GM21526 (cell line): ENCODE data around the gene ITPRIP.

Source experiments
- ATAC-seq: cut with Tn5 transposase; IDR thresholded peaks from one replicate; pipeline ENCODE4 v1.9.1; 2021; ENCODE audit warnings: moderate library complexity; ENCODE audit not compliant: unreplicated experiment, low FRiP score

Gene ITPRIP

GRCh38 chr10:104311184-104311720 lies 27.0 kb downstream of the ITPRIP start:
- no peak for ATAC-seq

GRCh38 chr10:104309980-104310978 lies 28.0 kb downstream of the ITPRIP start:
- ATAC-seq = no peak

DNA sequence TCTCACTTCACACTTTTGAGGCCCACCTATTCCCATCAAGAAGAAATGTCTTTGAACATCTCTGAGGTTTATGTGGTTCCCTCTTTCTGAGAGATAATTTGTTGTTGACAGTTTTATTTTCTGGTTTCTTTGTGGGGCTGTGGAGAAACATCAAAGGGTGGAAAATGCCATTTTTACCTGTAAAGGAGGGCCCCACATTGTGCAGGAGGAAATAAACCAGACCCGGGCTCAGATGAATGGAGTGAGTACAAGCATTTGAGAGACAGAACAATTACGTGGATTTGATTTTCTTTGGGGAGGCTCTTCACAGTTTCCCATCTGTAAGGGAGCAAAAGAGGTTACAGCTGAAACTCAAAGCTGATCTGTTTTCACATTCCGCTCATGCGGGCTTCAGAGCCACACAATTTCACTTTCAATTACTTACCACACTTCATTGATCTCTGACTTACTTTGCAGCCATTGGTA lies 29.8 kb downstream of the ITPRIP start:
- ATAC-seq = peak; percentile 71

DNA sequence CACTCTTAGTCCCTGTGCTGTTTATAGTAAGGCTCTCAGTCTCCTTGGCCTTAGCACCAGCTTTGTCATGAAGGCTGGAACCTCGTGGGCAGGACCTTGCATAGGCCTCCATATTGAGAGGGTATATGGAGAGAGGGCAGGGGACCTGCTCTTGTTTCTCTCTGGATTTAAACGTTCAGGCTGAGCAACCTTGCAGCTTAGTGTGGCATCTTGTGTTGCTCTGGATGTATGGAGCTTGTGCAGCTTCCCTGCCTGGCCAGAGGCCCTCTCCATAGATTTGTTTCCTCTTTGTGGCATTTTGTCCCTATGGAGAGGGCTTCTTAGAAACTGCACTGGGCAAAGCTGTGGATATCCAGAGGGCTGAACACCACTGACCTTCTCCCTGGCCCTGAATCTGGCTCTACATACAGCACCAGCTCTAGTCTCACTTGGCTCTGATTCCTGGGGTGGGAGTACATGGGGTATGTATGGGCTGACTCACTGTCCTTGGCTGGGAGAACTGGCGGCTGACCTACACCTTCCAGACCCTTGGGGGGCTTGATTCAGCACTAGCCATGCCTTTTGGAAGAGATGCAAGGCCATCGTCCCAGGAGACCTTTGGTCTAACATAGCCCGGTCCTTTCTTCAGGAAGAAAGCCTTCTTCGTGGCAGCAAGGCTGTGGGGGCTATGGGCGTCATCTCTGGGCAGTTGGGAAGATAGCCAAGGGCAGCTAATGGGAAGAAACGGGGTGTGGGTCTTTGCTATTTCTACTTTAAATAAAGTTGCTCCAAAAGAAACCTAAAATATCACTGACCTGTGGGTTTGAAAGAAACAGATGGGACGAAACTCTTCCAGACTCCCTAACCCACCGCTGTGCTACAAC lies 30.5 kb downstream of the ITPRIP start:
- no peak for ATAC-seq

GRCh38 chr10:104306897-104307296 lies 31.4 kb downstream of the ITPRIP start:
- no peak for ATAC-seq

GRCh38 chr10:104304927-104305326 lies 33.3 kb downstream of the ITPRIP start:
- no peak for ATAC-seq

DNA sequence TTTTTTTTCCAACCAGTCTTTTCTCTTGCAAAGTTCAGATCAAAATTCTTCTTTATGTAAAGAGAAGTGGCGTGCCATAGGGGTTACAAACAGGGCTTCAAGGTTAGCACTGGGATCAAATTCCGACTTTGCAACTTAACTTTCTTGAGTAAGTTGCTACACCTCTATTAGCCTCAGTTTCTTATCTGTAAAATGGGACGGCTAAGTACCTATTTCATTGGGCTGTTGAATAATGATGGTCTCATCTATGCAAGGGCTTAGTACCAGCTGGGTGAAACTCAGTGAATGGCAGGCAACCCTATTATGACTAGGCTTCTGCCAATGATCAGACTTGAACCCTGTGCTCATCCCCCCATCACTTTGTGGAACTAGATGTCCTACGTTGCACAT lies 33.9 kb downstream of the ITPRIP start:
- ATAC-seq = no peak

GRCh38 chr10:104303594-104304355 lies 34.5 kb downstream of the ITPRIP start:
- no peak for ATAC-seq

DNA sequence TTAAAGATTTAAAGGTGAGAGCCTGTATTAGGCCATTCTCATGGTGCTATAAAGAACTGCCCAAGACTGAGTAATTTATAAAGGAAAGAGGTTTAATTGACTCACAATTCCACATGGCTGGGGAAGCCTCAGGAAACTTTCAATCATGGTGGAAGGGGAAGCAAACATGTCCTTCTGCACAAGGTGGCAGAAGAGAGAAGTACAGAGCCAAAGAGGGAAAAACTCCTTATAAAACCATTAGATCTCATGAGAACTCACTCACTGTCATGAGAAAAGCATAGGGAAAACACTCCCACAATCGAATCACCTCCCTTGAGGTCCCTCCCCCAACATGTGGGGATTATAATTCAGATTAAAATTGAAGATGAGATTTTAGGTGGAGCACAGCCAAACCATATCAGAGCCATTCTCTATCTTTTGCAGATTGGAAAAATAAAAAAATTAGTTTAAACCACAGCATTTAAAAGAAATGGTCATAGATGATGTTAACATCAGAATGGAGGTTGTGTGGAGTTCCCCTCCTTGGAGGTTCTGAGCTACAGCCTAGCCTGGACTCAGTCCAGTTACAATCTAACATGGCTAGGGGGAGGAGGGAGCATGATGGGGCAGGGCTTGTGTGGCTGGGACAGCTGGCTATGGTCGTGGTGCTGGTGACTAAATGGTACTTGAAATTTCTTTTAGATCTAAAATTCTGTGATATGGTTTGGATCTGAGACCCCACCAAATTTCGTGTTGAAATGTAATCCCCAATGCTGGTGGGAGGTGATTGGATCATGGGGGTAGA lies 36.2 kb downstream of the ITPRIP start:
- ATAC-seq = no peak

GRCh38 chr10:104300736-104301292 lies 37.5 kb downstream of the ITPRIP start:
- no peak for ATAC-seq

GRCh38 chr10:104300002-104300735 lies 38.1 kb downstream of the ITPRIP start:
- ATAC-seq = no peak

DNA sequence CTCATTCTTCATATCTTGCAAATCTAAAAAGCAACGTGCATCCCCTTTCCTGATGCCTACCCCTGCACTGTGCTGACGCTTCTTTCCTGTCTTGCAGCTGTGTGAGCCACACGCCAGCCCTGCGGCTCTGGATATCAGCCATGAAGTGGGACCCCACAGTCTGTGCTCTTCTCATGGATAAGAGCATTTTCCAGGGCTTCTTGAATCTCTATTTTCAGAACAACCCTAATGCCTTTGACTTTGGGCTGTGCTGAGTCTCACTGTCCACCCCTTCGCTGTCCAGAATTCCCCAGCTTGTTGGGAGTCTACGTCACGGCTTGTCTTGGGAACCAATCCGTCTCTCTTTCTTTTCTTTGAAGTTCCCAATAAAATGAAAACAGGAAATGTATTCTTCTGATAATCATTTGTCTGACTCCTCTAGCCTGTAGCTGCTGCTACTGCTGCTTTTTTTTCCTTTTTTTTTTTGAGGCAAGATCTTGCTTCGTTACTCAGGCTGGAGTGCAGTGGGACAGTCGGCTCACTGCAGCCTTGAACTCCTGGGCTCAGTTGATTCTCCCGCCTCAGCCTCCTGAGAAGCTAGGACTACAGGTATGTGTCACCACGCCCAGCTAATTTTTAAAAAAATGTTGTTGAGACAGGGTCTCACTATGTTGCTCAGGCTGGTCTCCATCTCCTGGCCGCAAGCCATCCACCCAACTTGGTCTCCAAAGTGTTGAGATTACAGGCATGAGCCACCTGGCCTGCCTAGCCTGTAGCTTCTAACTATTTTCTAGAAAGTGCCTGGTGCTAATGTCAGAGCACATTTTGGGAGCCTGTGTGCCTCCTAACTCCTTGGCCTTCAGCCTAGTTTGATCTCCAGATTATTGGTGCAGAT lies 39.0 kb downstream of the ITPRIP start:
- ATAC-seq = no peak

DNA sequence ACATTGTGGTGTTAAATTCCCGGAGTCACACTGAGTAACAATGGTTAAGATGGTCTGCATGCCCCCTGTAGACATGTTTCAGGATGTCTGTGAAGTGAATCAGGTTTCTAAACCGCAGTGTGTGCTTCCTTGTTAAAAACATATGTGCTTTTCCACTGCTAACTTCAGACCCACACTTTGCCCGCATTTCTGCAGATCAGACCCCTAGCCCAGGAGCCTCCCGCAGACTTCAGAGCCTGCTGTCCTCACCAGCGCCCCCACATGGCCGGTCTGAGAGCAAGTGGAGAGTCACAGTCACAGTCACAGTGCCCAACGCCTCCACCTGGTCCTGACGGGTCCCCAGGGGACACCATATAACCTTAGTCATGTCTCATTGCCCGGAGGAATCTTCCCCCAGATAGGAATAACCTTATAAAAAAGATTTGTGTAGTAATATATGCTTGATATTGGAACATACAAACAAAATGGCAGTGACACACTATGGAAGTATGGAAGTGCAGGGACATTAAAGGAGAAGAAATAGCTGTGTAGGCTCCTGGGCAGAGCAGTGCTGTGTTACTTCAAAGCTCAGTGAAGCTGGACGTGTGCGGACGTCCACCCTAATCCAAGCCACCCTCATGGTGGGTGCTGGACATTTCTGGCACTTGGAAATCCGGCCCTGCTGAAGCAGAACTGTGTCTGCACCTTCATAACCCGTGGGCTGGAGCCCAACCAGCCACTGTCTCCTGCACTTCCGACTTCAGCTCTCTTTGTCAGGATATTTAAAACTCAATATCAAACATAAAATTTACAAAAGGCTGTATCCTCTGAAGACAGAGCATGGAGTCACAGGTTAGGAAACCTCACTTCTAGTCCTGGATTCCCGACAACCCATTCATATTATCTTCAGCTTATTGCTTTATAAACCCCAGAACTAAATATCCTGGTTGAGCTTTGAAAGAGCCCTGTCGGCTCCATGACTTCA lies 40.3 kb downstream of the ITPRIP start:
- ATAC-seq = peak; percentile 47

GRCh38 chr10:104296687-104297436 lies 41.4 kb downstream of the ITPRIP start:
- no peak for ATAC-seq

DNA sequence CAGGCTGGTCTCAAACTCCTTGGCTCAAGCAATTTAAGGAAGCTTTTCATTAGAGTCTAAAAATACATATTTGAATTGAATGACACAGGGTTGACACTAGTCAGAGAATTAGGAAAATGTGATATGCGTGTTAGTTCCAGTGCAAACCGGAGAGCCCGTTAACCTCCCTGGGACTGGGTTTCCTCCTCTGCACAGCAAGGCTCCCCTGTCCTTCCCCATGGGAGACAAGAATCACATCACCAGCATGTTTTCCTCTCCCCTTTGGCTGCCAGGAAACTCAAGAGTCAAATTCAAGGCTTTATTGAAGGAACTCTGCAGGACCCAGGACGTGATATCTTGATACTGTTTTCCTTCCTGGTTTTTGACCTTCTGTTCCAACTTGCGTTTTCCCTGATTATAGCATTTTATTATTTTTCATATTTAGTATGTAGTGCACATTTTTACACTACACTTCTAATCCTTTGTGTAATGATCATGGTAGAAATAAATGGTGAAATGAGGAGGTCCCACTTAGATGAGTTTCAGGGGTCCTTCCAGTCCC lies 44.4 kb downstream of the ITPRIP start:
- no peak for ATAC-seq
